ENCODE measurements around the gene ZNF664. TPM values are rescaled to one million over a fixed set of nuclear protein-coding genes. Genes with fewer than 3 reads are reported as not detected.

Gene ZNF664
- total and polyA plus RNA-seq, 2 of the 8 experiments (the other 6 are each of a cell fraction or from before 2014, with no cell fraction given) = 22.8 to 51.4 TPM

- Histone ChIP-seq H3K14ac (ENCODE audit: insufficient read length) (no peak overlapping the region), H3K56ac (replicated peaks; ENCODE audit: insufficient read length, low read depth, low read length) (no peak overlapping the region), H3K4me1 (replicated peaks in 1 of 4; ENCODE audit: control insufficient read depth in 3 of 4, insufficient read depth in 4 of 4, low read length in 3 of 4) (peaks cover 0 to 3% (median 0%) of the 10 kb centered on the region in 4 experiments; a peak in 2 of 7 replicates), H3K4me2 (ENCODE audit: insufficient read depth in 1 of 2, low read depth in 2 of 2, low read length in 2 of 2) (no peak overlapping the region), H4K8ac (ENCODE audit: extremely low read depth, insufficient read depth, low read length) (no peak overlapping the region), H3K4ac (replicated peaks; ENCODE audit: insufficient read length, low read depth, low read length) (no peak overlapping the region), H3K9ac (replicated peaks in 1 of 4; ENCODE audit: extremely low read depth in 1 of 4, low read depth in 3 of 4, low read length in 3 of 4) (no peak overlapping the region), H4K20me1 (replicated peaks in 1 of 2; ENCODE audit: control insufficient read depth in 1 of 2, insufficient read depth in 2 of 2, low read length in 2 of 2) (peaks cover 2 to 12% of the 10 kb centered on the region in 2 experiments), H2BK5ac (ENCODE audit: low read depth, low read length) (no peak overlapping the region), H4K5ac (ENCODE audit: insufficient read length, low read depth, low read length) (no peak overlapping the region), H2BK120ac (replicated peaks; ENCODE audit: low read depth, low read length) (no peak overlapping the region), H3K79me1 (ENCODE audit: low read depth, low read length) (no peaks in the 10 kb centered on the region; the same call in 1 of the 2 replicates), H3K27me3 (replicated peaks in 1 of 4; ENCODE audit: control insufficient read depth in 3 of 4, extremely low read depth in 1 of 4, insufficient read depth in 3 of 4, low read length in 3 of 4) (no peaks in the 10 kb centered on the region; a peak in 1 of 7 replicates), H3K9me3 (ENCODE audit: insufficient read depth in 2 of 2, low read depth in 1 of 2, low read length in 1 of 2) (no peaks in the 10 kb centered on the region), H2BK15ac (ENCODE audit: low read length) (no peak overlapping the region), H2AFZ (ENCODE audit: low read length) (no peak overlapping the region), H3K79me2 (ENCODE audit: control insufficient read depth in 1 of 2, insufficient read depth in 2 of 2, low read length in 2 of 2) (no peaks in the 10 kb centered on the region), H2AK5ac (ENCODE audit: low read depth, low read length) (no peak overlapping the region), H2BK20ac (ENCODE audit: low read length) (no peak overlapping the region), H3K23me2 (ENCODE audit: low read depth, low read length) (no peaks in the 10 kb centered on the region), H3K27ac (ENCODE audit: low read depth, low read length) (no peak overlapping the region), H3K23ac (ENCODE audit: insufficient read length) (no peak overlapping the region), H3K36me3 (ENCODE audit: control insufficient read depth in 2 of 4, insufficient read depth in 4 of 4, low read length in 3 of 4) (peaks cover 0 to 2% (median 0%) of the 10 kb centered on the region in 4 experiments; a peak in 1 of 8 replicates), H2BK12ac (ENCODE audit: low read depth, low read length) (no peak overlapping the region), H3K4me3 (ENCODE audit: extremely low read depth in 1 of 4, insufficient read depth in 2 of 4, low read depth in 3 of 4, low read length in 4 of 4) (no peak overlapping the region), H3K18ac (ENCODE audit: extremely low read depth, low read length) (no peak overlapping the region), H4K91ac (replicated peaks; ENCODE audit: insufficient read length, low read length) (no peak overlapping the region)
- FAIRE-seq (no peak), DNase-seq (ENCODE audit: low read depth in 1 of 2, low spot score in 2 of 2) (no peak)
- 86% methylated on average over 5 of the region's 5 CpGs; no CpG with 5 or more reads in 1 of the 2 experiments for WGBS, 2 experiments (ENCODE audit: extremely low coverage in 1 of 2, insufficient coverage in 1 of 2, insufficient read length in 1 of 2, insufficient replicate concordance in 2 of 2, low coverage in 1 of 2, low lambda C conversion rate in 2 of 2, missing lambda C conversion rate in 1 of 2)
- ChIA-PET POLR2A (ENCODE audit: partially characterized antibody) (no interaction called here), CTCF (ENCODE audit: partially characterized antibody) (interaction anchor here (0.8 to 1.8 kb wide), 3 partner anchors 11 to 236 kb away, joined by 3 to 5 read pairs (median 4); partner anchors contain the start of gene DNAH10)
- TF ChIP-seq CHD1 (IDR thresholded peaks at IDR 0.05; ENCODE audit: low read depth, low read length) (no peak), TCF12 (IDR thresholded peaks at IDR 0.05; ENCODE audit: low read depth, low read length) (no peak), ASH2L (IDR thresholded peaks at IDR 0.05; ENCODE audit: low read length) (no peak), CTCF (IDR thresholded peaks at IDR 0.05; ENCODE audit: control extremely low read depth in 1 of 3, insufficient read depth in 1 of 3, low read depth in 1 of 3, low read length in 3 of 3) (no peak), CBX8 (IDR thresholded peaks at IDR 0.05; ENCODE audit: borderline replicate concordance, low read depth, low read length) (no peak), NANOG (IDR thresholded peaks at IDR 0.05; ENCODE audit: insufficient read depth, low read depth, low read length, poor library complexity, severe bottlenecking) (no peak), SIX5 (IDR thresholded peaks at IDR 0.05; ENCODE audit: low read depth, low read length) (no peak), YY1 (IDR thresholded peaks at IDR 0.05; ENCODE audit: low read depth, low read length) (no peak), CHD2 (IDR thresholded peaks at IDR 0.05; ENCODE audit: low read length) (no peak), E2F6 (IDR thresholded peaks at IDR 0.05) (no peak), KDM1A (IDR thresholded peaks at IDR 0.05; ENCODE audit: borderline replicate concordance, low read length) (no peak)
Measured at GRCh38 chr12:123997908-123998307, 24.9 kb downstream of the ZNF664 start.
